Erythroblast (primary cell): Measurements from ENCODE around the gene LRP5.

Experiments
- GATA1 ChIP-seq: IDR thresholded peaks from 2 replicates; pipeline ENCODE4 v1.6.1; 2011; ENCODE audit warnings: low read depth, mild to moderate bottlenecking, control low read depth, low read length, moderate library complexity
- POLR2A ChIP-seq: IDR thresholded peaks from 2 replicates; pipeline ENCODE4 v1.6.1; 2011; ENCODE audit warnings: mild to moderate bottlenecking, low read length

GRCh38 chr11:68388595-68389198, 76.3 kb downstream of the LRP5 start:
- no peak for TF ChIP-seq POLR2A
- TF ChIP-seq GATA1 = no peak
